ENCODE data around the gene DTX1.

DTX1 gene

GRCh38 chr12:113073586-113073985, 17.1 kb downstream of the DTX1 start:
- H3K27ac ChIP-seq = no peak overlapping the region
- no peak for TF ChIP-seq CTCF (conservative IDR thresholded peaks at IDR 0.05)

- no peak for TF ChIP-seq CTCF (conservative IDR thresholded peaks at IDR 0.05)
- no peak overlapping the region for H3K27ac ChIP-seq
Measured at GRCh38 chr12:113075137-113075683, 18.7 kb downstream of the DTX1 start.

- TF ChIP-seq CTCF (conservative IDR thresholded peaks at IDR 0.05) = no peak
- H3K27ac ChIP-seq = no peak overlapping the region
Measured at GRCh38 chr12:113077057-113077858, 20.7 kb downstream of the DTX1 start.

- no peak overlapping the region for H3K27ac ChIP-seq
- no peak for TF ChIP-seq CTCF (conservative IDR thresholded peaks at IDR 0.05)
Measured at GRCh38 chr12:113077859-113078255, 21.3 kb downstream of the DTX1 start.

GRCh38 chr12:113081873-113082272, 25.3 kb downstream of the DTX1 start:
- no peak for TF ChIP-seq CTCF (conservative IDR thresholded peaks at IDR 0.05)
- no peak overlapping the region for H3K27ac ChIP-seq

GRCh38 chr12:113082486-113083148, 26.1 kb downstream of the DTX1 start:
- TF ChIP-seq CTCF (conservative IDR thresholded peaks at IDR 0.05) = no peak
- H3K27ac ChIP-seq = no peak overlapping the region

GRCh38 chr12:113083863-113084435, 27.4 kb downstream of the DTX1 start:
- TF ChIP-seq CTCF (conservative IDR thresholded peaks at IDR 0.05) = no peak
- H3K27ac ChIP-seq = no peak overlapping the region
